Smooth muscle cell (in vitro differentiated cells): ENCODE results near the gene POLD1. TPM values are rescaled to one million over a fixed set of nuclear protein-coding genes. Genes with fewer than 3 reads are reported as not detected.
"Not testable (repeated sequence)": the region's sequence is repeated elsewhere in the genome, so short reads cannot be mapped to it uniquely, and the experiment has no call there.

Source experiments
- DNase-seq: peaks from one replicate; lab custom pipeline; 2025; ENCODE audit not compliant: unreplicated experiment; lab: John Stamatoyannopoulos, UW
- H2AFZ ChIP-seq: fragments of 200-600 bp; sonication (generic); 2 replicates; pipeline ENCODE4 v1.6.0; 2016; ENCODE audit warnings: antibody characterized with exemption, low read depth, mild to moderate bottlenecking
- H3F3A ChIP-seq: fragments of 200-600 bp; sonication (generic); 2 replicates; pipeline ENCODE4 v1.6.0; 2017; ENCODE audit warnings: antibody characterized with exemption, low read depth
- H3K27ac ChIP-seq: fragments of 200-600 bp; sonication (generic); 2 replicates; pipeline ENCODE4 v1.5.1; 2016; ENCODE audit warnings: low read depth, mild to moderate bottlenecking
- H3K27me3 ChIP-seq: fragments of 200-600 bp; sonication (generic); 2 replicates; pipeline ENCODE4 v1.6.1; 2016; ENCODE audit warnings: low read depth, mild to moderate bottlenecking
- H3K36me3 ChIP-seq: fragments of 200-600 bp; sonication (generic); 2 replicates; pipeline ENCODE4 v1.5.1; 2016; ENCODE audit warnings: low read depth
- H3K4me1 ChIP-seq: fragments of 200-600 bp; sonication (generic); 2 replicates; pipeline ENCODE4 v1.5.1; 2016; ENCODE audit warnings: low read depth
- H3K4me2 ChIP-seq: fragments of 200-600 bp; sonication (generic); 2 replicates; pipeline ENCODE4 v1.6.0; 2016; ENCODE audit warnings: mild to moderate bottlenecking
- H3K4me3 ChIP-seq: fragments of 200-600 bp; sonication (generic); 2 replicates; pipeline ENCODE4 v1.5.1; 2016; ENCODE audit warnings: mild to moderate bottlenecking
- H3K79me2 ChIP-seq: fragments of 200-600 bp; sonication (generic); 2 replicates; pipeline ENCODE4 v1.6.0; 2016; ENCODE audit warnings: low read depth, mild to moderate bottlenecking
- H3K9ac ChIP-seq: fragments of 200-600 bp; sonication (generic); 2 replicates; pipeline ENCODE4 v1.6.0; 2016; ENCODE audit warnings: low read depth
- H3K9me3 ChIP-seq: fragments of 200-600 bp; sonication (generic); replicated peaks from 2 replicates; pipeline ENCODE4 v1.5.1; 2016; ENCODE audit warnings: low read depth
- H4K20me1 ChIP-seq: fragments of 200-600 bp; sonication (generic); 2 replicates; pipeline ENCODE4 v1.6.0; 2016; ENCODE audit warnings: low read depth
- CTCF ChIP-seq: fragments of 200-600 bp; sonication (generic); IDR thresholded peaks from 2 replicates; pipeline ENCODE4 v1.5.1; 2017; ENCODE audit warnings: borderline replicate concordance, mild to moderate bottlenecking, antibody characterized with exemption; ENCODE audit not compliant: insufficient read depth, poor library complexity, severe bottlenecking
- WGBS: methylation state at CpG from one replicate; pipeline ENCODE4 v1.1.7; 2016; ENCODE audit warnings: low lambda C conversion rate; 5-methylcytosine and 5-hydroxymethylcytosine counted together
- polyA plus RNA-seq: library from polyadenylated mRNA; unstranded; fragments of >200 nt; fragmentation: Nextera tagmentation; extraction: Ambion mirVana; gene quantifications from 2 replicates; pipeline ENCODE4 v1.2.1, GENCODE V29; 2016
- total RNA-seq: library from RNA; depleted of rRNA; stranded (reverse); fragments of >200 nt; gene quantifications from 2 replicates; pipeline ENCODE4 v1.2.3, GENCODE V29; 2014

The POLD1 gene
- total and polyA plus RNA-seq, 2 experiments from 2014 or later, result 14.9 to 37.6 TPM

GRCh38 chr19:50434525-50434924 is 50.4 kb downstream of the POLD1 start:
- 67% methylated on average over 11 of the region's 12 CpGs for WGBS
- no peak overlapping the region for H3K4me3 ChIP-seq
- H3K9me3 ChIP-seq, result no peaks in the 10 kb centered on the region
- peaks cover 9% of the 10 kb centered on the region for H3K4me1 ChIP-seq
- H3K27ac ChIP-seq, result no peak overlapping the region
- no peaks in the 10 kb centered on the region for H3K36me3 ChIP-seq
- DNase-seq, result no peak
- no peaks in the 10 kb centered on the region for H3K27me3 ChIP-seq
- H3F3A ChIP-seq, result no peaks in the 10 kb centered on the region
- no peak overlapping the region for H2AFZ ChIP-seq
- no peak overlapping the region for H3K9ac ChIP-seq
- no peaks in the 10 kb centered on the region for H3K79me2 ChIP-seq
- no peaks in the 10 kb centered on the region for H4K20me1 ChIP-seq
- H3K4me2 ChIP-seq, result no peak overlapping the region
- TF ChIP-seq CTCF, result no peak

- Histone ChIP-seq H3K27me3 (no peaks in the 10 kb centered on the region), H3F3A (no peaks in the 10 kb centered on the region), H3K4me2 (no peak overlapping the region), H3K4me3 (no peak overlapping the region), H3K9me3 (no peaks in the 10 kb centered on the region), H3K27ac (no peak overlapping the region), H3K4me1 (peaks cover 9% of the 10 kb centered on the region), H3K79me2 (no peaks in the 10 kb centered on the region), H3K9ac (no peak overlapping the region), H2AFZ (no peak overlapping the region), H4K20me1 (no peaks in the 10 kb centered on the region), H3K36me3 (no peaks in the 10 kb centered on the region)
- 91% methylated on average over 17 of the region's 17 CpGs for WGBS
- TF ChIP-seq CTCF, result no peak
- no peak for DNase-seq
Measured at GRCh38 chr19:50435221-50435620, 51.1 kb downstream of the POLD1 start.

- Histone ChIP-seq H3K4me1 (peaks cover 9% of the 10 kb centered on the region), H3K9me3 (no peaks in the 10 kb centered on the region), H3K36me3 (no peaks in the 10 kb centered on the region), H4K20me1 (no peaks in the 10 kb centered on the region), H3F3A (no peaks in the 10 kb centered on the region), H2AFZ (no peak overlapping the region), H3K9ac (no peak overlapping the region), H3K4me3 (no peak overlapping the region), H3K79me2 (no peaks in the 10 kb centered on the region), H3K27ac (no peak overlapping the region), H3K4me2 (no peak overlapping the region), H3K27me3 (no peaks in the 10 kb centered on the region)
- DNase-seq, result no peak
- TF ChIP-seq CTCF, result no peak
- WGBS, result 92% methylated on average over 12 of the region's 12 CpGs
Measured at GRCh38 chr19:50435627-50436026, 51.5 kb downstream of the POLD1 start.

- H3K79me2 ChIP-seq, result no peaks in the 10 kb centered on the region
- H3K27me3 ChIP-seq, result no peaks in the 10 kb centered on the region
- no peaks in the 10 kb centered on the region for H3K9me3 ChIP-seq
- no peak for DNase-seq
- H4K20me1 ChIP-seq, result no peaks in the 10 kb centered on the region
- H3K27ac ChIP-seq, result no peak overlapping the region
- H3F3A ChIP-seq, result no peaks in the 10 kb centered on the region
- no peak overlapping the region for H3K4me2 ChIP-seq
- no peaks in the 10 kb centered on the region for H3K36me3 ChIP-seq
- H3K4me1 ChIP-seq, result peaks cover under 1% of the 10 kb centered on the region
- WGBS, result 96% methylated on average over 5 of the region's 5 CpGs
- no peak overlapping the region for H3K4me3 ChIP-seq
- no peak overlapping the region for H2AFZ ChIP-seq
- TF ChIP-seq CTCF, result no peak
- H3K9ac ChIP-seq, result no peak overlapping the region
Measured at GRCh38 chr19:50437862-50438449, 53.8 kb downstream of the POLD1 start.

- not testable (repeated sequence) for H3K79me2 ChIP-seq, H3K4me2 ChIP-seq, H3K27me3 ChIP-seq, H3K27ac ChIP-seq, DNase-seq, H4K20me1 ChIP-seq, H3K36me3 ChIP-seq, H3K4me3 ChIP-seq, H2AFZ ChIP-seq, H3F3A ChIP-seq, H3K9ac ChIP-seq, H3K9me3 ChIP-seq, H3K4me1 ChIP-seq
- WGBS, result 83% methylated on average over 1 of the region's 2 CpGs
Measured at GRCh38 chr19:50439130-50439529, 55.0 kb downstream of the POLD1 start.
